K562 (cell line): ENCODE results near the gene SMURF1. TPM values are rescaled to one million over a fixed set of nuclear protein-coding genes. Genes with fewer than 3 reads are reported as not detected.

Experiments used
- ATAC-seq: fragments of 200-7000 bp; cut with Tn5 transposase; 3 replicates; pipeline ENCODE4 v1.9.1; 2020; ENCODE audit warnings: moderate library complexity
- BruUV-seq: library from RNA; stranded (reverse); fragments of 400-500 nt; replicated peaks from 2 replicates; lab custom pipeline; 2021; lab: Mats Ljungman, UMichigan
- CTCF ChIA-PET: fragments of 300-600 bp; formaldehyde crosslinking; extraction: SDS; loops from one replicate; lab custom pipeline; 2021; ENCODE audit warnings: low intra/inter-chr PET ratio; lab: Yijun Ruan, JAX
- POLR2A ChIA-PET: fragments of 300-600, 350-650 bp; sonication (Branson Sonifier 250); formaldehyde crosslinking; extraction: SDS; loops from one replicate; lab custom pipeline; 2021; ENCODE audit warnings: antibody characterized with exemption, inconsistent platforms; lab: Yijun Ruan, JAX
- DNase-seq, 4 experiments: peaks; one replicate each; pipeline versions ENCODE4 v3.0.0 to v3.0.0-alpha.2; 2011 to 2018; ENCODE audit warnings: low spot score in 3 of 4, mixed read lengths in 3 of 4; ENCODE audit errors: extremely low read depth in 1 of 4
- FAIRE-seq: peaks from 2 replicates; lab custom pipeline; 2011; peaks lifted over from hg19 to GRCh38; lab: Jason Lieb, UNC
- H2AFZ ChIP-seq: 2 replicates; pipeline ENCODE4 v1.6.0; 2011; ENCODE audit warnings: low read depth, low read length, control low read depth, inconsistent platforms
- H3K27ac ChIP-seq: fragments of 200-600 bp; 3 replicates; pipeline ENCODE4 v1.8.0; 2011; ENCODE audit warnings: low read depth, mild to moderate bottlenecking, control low read depth, inconsistent platforms, low read length, moderate library complexity, mixed read lengths; ENCODE audit errors: extremely low read depth
- H3K27me3 ChIP-seq, 2 experiments: fragments of 300-600 bp in 1 of 2; 2 replicates in 1 of 2; 3 replicates in 1 of 2; pipeline versions ENCODE4 v1.6.0 to v1.8.0; 2011; ENCODE audit warnings: inconsistent platforms in 2 of 2, low read length in 2 of 2, mild to moderate bottlenecking in 1 of 2, mixed read lengths in 1 of 2, moderate library complexity in 1 of 2; ENCODE audit not compliant: control insufficient read depth in 2 of 2, insufficient read depth in 2 of 2
- H3K36me3 ChIP-seq: fragments of 300-600 bp; 3 replicates; pipeline ENCODE4 v1.8.0; 2011; ENCODE audit warnings: mild to moderate bottlenecking, low read length, inconsistent platforms; ENCODE audit not compliant: control insufficient read depth, insufficient read depth
- H3K4me1 ChIP-seq, 2 experiments: fragments of 200-600 bp in 1 of 2; replicated peaks in 1 of 2; 2 replicates in 1 of 2; 3 replicates in 1 of 2; pipeline versions ENCODE4 v1.5.1 to v1.8.0; 2011; ENCODE audit warnings: inconsistent platforms in 2 of 2, low read length in 2 of 2, mild to moderate bottlenecking in 1 of 2, mixed read lengths in 1 of 2, moderate library complexity in 1 of 2; ENCODE audit not compliant: control insufficient read depth in 2 of 2, insufficient read depth in 2 of 2
- H3K4me2 ChIP-seq: 2 replicates; pipeline ENCODE4 v1.6.1; 2011; ENCODE audit warnings: low read length, control low read depth, inconsistent platforms, mixed read lengths; ENCODE audit not compliant: insufficient read depth
- H3K4me3 ChIP-seq: fragments of 200-600 bp; sonication (generic), shearing (Covaris generic); 2 replicates; pipeline ENCODE4 v1.5.1; 2016; ENCODE audit warnings: control low read depth, inconsistent platforms
- H3K79me2 ChIP-seq: fragments of 200-600 bp; 3 replicates; pipeline ENCODE4 v1.8.0; 2011; ENCODE audit warnings: low read length, inconsistent platforms; ENCODE audit not compliant: control insufficient read depth, insufficient read depth
- H3K9ac ChIP-seq, 2 experiments: 2 replicates each; pipeline versions ENCODE4 v1.6.0 to v1.6.1; 2011; ENCODE audit warnings: low read depth in 2 of 2, low read length in 2 of 2, control low read depth in 1 of 2, inconsistent platforms in 1 of 2, mild to moderate bottlenecking in 1 of 2, mixed read lengths in 1 of 2; ENCODE audit not compliant: insufficient read depth in 1 of 2
- H3K9me1 ChIP-seq: one replicate; pipeline ENCODE4 v1.6.0; 2011; ENCODE audit warnings: inconsistent platforms, mild to moderate bottlenecking, low read length, moderate library complexity; ENCODE audit not compliant: control insufficient read depth, insufficient read depth
- H3K9me3 ChIP-seq: replicated peaks from 2 replicates; pipeline ENCODE4 v1.5.1; 2011; ENCODE audit warnings: low read depth, low read length, inconsistent platforms; ENCODE audit not compliant: control insufficient read depth, insufficient read depth
- H4K20me1 ChIP-seq: replicated peaks from 2 replicates; pipeline ENCODE4 v1.6.1; 2011; ENCODE audit warnings: low read length, inconsistent platforms, mixed read lengths; ENCODE audit not compliant: control insufficient read depth, insufficient read depth
- DPF2 ChIP-seq: fragments of 450-650 bp; IDR thresholded peaks from 2 replicates; pipeline ENCODE4 v1.6.1; 2016
- FOXP1 ChIP-seq: sonication (generic); formaldehyde crosslinking; IDR thresholded peaks from 2 replicates; pipeline ENCODE4 v1.8.0; 2022; ENCODE audit warnings: mild to moderate bottlenecking, missing genetic modification reagents
- HEY1 ChIP-seq: fragments of 250-450 bp; sonication (Bioruptor Pico); IDR thresholded peaks from 2 replicates; pipeline ENCODE4 v1.5.0; 2020; ENCODE audit warnings: mild to moderate bottlenecking, moderate library complexity, borderline replicate concordance
- IRF1 ChIP-seq: sonication (generic); formaldehyde crosslinking; IDR thresholded peaks from 2 replicates; pipeline ENCODE4 v1.8.0; 2022; ENCODE audit warnings: missing genetic modification reagents, mild to moderate bottlenecking, borderline replicate concordance
- L3MBTL2 ChIP-seq: fragments of 450-650 bp; IDR thresholded peaks from 2 replicates; pipeline ENCODE4 v1.6.1; 2016; ENCODE audit warnings: mild to moderate bottlenecking, moderate library complexity
- PPARD ChIP-seq: fragments of 250-450 bp; sonication (Bioruptor Pico); IDR thresholded peaks from 2 replicates; pipeline ENCODE4 v1.8.0; 2022; ENCODE audit warnings: inconsistent platforms, mild to moderate bottlenecking, moderate library complexity
- RCOR1 ChIP-seq, 2 experiments: IDR thresholded peaks; 2 replicates each; pipeline ENCODE4 v1.6.1; 2012; ENCODE audit warnings: low read depth in 2 of 2, low read length in 2 of 2, borderline replicate concordance in 1 of 2, improper control_type of control experiment in 1 of 2
- SIN3A ChIP-seq, 2 experiments: fragments of 150-350 bp in 1 of 2; IDR thresholded peaks; 2 replicates each; pipeline ENCODE4 v1.6.1; 2011 to 2016; ENCODE audit warnings: borderline replicate concordance in 2 of 2, low read depth in 2 of 2, low read length in 2 of 2, mild to moderate bottlenecking in 2 of 2, moderate library complexity in 2 of 2; ENCODE audit not compliant: control insufficient read depth in 1 of 2
- SREBF1 ChIP-seq: fragments of 150-350 bp; IDR thresholded peaks from 2 replicates; pipeline ENCODE4 v1.6.1; 2014; ENCODE audit warnings: antibody characterized with exemption, low read depth, low read length, borderline replicate concordance
- STAG1 ChIP-seq: sonication (generic); formaldehyde crosslinking; IDR thresholded peaks from 2 replicates; pipeline ENCODE4 v1.5.0; 2020; ENCODE audit warnings: missing genetic modification reagents, borderline replicate concordance
- ZFX ChIP-seq: sonication (generic); formaldehyde crosslinking; IDR thresholded peaks from 2 replicates; pipeline ENCODE4 v1.8.0; 2022; ENCODE audit warnings: mild to moderate bottlenecking, missing genetic modification reagents, moderate library complexity
- ZNF174 ChIP-seq: fragments of 250-450 bp; sonication (Bioruptor Pico); IDR thresholded peaks from 2 replicates; pipeline ENCODE4 v1.4.0; 2020; ENCODE audit warnings: mild to moderate bottlenecking
- ZNF280A ChIP-seq: fragments of 450-650 bp; IDR thresholded peaks from 2 replicates; pipeline ENCODE4 v1.6.1; 2018; ENCODE audit warnings: mild to moderate bottlenecking, low read depth; ENCODE audit not compliant: partially characterized antibody
- ZNF41 ChIP-seq: fragments of 250-450 bp; sonication (Bioruptor Pico); conservative IDR thresholded peaks from 2 replicates; pipeline ENCODE4 v1.4.0; 2020; ENCODE audit warnings: mild to moderate bottlenecking
- ZNF76 ChIP-seq: fragments of 250-450 bp; sonication (Bioruptor Pico); IDR thresholded peaks from 2 replicates; pipeline ENCODE4 v1.4.0; 2020; ENCODE audit warnings: mild to moderate bottlenecking, moderate library complexity, borderline replicate concordance
- WGBS: fragments of 100-300 bp; shearing (Covaris generic); methylation state at CpG from one replicate; pipeline ENCODE4 v1.1.6; 2016; ENCODE audit warnings: low coverage, mixed read lengths; ENCODE audit not compliant: insufficient coverage; ENCODE audit errors: missing lambda C conversion rate; 5-methylcytosine and 5-hydroxymethylcytosine counted together
- in situ Hi-C: fragments of 300-500 bp; cut with MboI; formaldehyde crosslinking; loops from 4 replicates; pipeline ENCODE4 v1.15.0; 2018; ENCODE audit warnings: inconsistent platforms, mixed read lengths
- intact Hi-C: fragments of 100-400 bp; cut with micrococcal nuclease; formaldehyde crosslinking; loops from 2 replicates; pipeline ENCODE4 v1.14.2; 2022
- polyA plus RNA-seq, 8 experiments: library from polyadenylated mRNA; depleted of rRNA in 4 of 8; stranded (reverse) in 5 of 8; unstranded in 3 of 8; fragments of >200 nt; fragmentation: Nextera tagmentation in 2 of 8; fragmentation: Illumina TruSeq in 1 of 8; extraction: Ambion mirVana in 2 of 8; extraction: Trizol in 1 of 8; gene quantifications; 2 replicates each; pipeline versions ENCODE4 v1.2.1 to v1.2.3, GENCODE V29; 2011 to 2014; ENCODE audit warnings: inconsistent platforms in 1 of 8, missing spikeins in 1 of 8
- total RNA-seq, 7 experiments: library from RNA; depleted of rRNA in 6 of 7; stranded (reverse); fragments of >200 nt in 6 of 7; fragmentation: Illumina TruSeq in 2 of 7; extraction: Trizol in 2 of 7; gene quantifications; 2 replicates each; pipeline versions ENCODE4 v1.2.1 to v1.2.3, GENCODE V29; 2011 to 2021; ENCODE audit warnings: low replicate concordance in 1 of 7

SMURF1 gene
- total and polyA plus RNA-seq, 9 of the 15 experiments (the other 6 are each of a cell fraction or from before 2014, with no cell fraction given) = 1.0 to 20.1 (median 12.6) TPM

GRCh38 chr7:99005776-99006175, 138.1 kb downstream of the SMURF1 start:
- no peak for DNase-seq
- Histone ChIP-seq H3K36me3 (peaks cover 85% of the 10 kb centered on the region), H3K27ac (no peak overlapping the region)
- TF ChIP-seq ZFX (CRISPR knock-in tag) (no peak), ZNF41 (no peak), ZNF174 (CRISPR knock-in tag) (no peak), HEY1 (CRISPR knock-in tag) (no peak), ZNF76 (CRISPR knock-in tag) (no peak), PPARD (CRISPR knock-in tag) (no peak), DPF2 (no peak), RCOR1 (IDR thresholded peaks at IDR 0.05; ENCODE audit: borderline replicate concordance in 1 of 2, low read depth in 2 of 2, low read length in 2 of 2) (no peak), STAG1 (CRISPR knock-in tag) (no peak), IRF1 (CRISPR knock-in tag) (no peak), ZNF280A (no peak), SIN3A (IDR thresholded peaks at IDR 0.05; ENCODE audit: borderline replicate concordance in 2 of 2, control insufficient read depth in 1 of 2, low read depth in 2 of 2, low read length in 2 of 2) (no peak), SREBF1 (no peak), FOXP1 (CRISPR knock-in tag) (no peak), L3MBTL2 (no peak)

More at GRCh38 chr7:99005776-99006175, 138.1 kb downstream of the SMURF1 start:
- no peaks in the 10 kb centered on the region for H4K20me1 ChIP-seq
- no peaks in the 10 kb centered on the region for H3K27me3 ChIP-seq
- POLR2A ChIA-PET = no interaction called here
- in situ Hi-C loops (no loop called here), intact Hi-C loops (no loop called here)
- 89% methylated on average over 13 of the region's 15 CpGs for WGBS
- H3K4me1 ChIP-seq = no peaks in the 10 kb centered on the region
- no peak overlapping the region for H2AFZ ChIP-seq
- no peaks in the 10 kb centered on the region for H3K9me3 ChIP-seq
- H3K9me1 ChIP-seq = no peaks in the 10 kb centered on the region
- no peak overlapping the region for H3K4me3 ChIP-seq
- BruUV-seq = no TSS peak
- CTCF ChIA-PET = no interaction called here
- FAIRE-seq (no peak), ATAC-seq (no peak)
- no peak overlapping the region for H3K9ac ChIP-seq
- no peaks in the 10 kb centered on the region for H3K79me2 ChIP-seq
- no peak overlapping the region for H3K4me2 ChIP-seq
